Measurements from ENCODE around the gene MPZL3. TPM values are rescaled to one million over a fixed set of nuclear protein-coding genes. Genes with fewer than 3 reads are reported as not detected.

MPZL3 gene
- total RNA-seq, 1 donor from 2014 or later, result 1.6 TPM

DNA sequence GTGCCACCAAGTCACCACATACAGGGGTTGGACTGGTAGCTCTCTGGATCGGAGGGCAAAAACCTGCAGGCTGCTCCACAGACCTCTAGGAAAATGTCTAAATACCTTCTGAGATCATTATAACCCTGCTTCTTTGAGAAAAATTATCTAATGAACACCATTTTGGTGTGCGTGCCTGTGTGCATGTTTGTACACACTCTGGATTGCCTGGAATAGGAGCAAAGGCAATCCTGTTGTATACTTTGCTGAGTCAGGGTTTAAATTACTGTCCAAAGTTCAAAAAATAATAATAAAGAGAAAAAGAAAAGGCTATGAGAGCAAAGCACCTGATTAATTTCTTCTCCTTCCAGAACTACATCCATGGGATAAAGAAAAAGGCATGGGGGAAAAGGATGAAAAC lies 38.4 kb downstream of the MPZL3 start:
- Mint-ChIP-seq H3K27me3 (ENCODE audit: low read depth) (peaks cover 72% of the 10 kb centered on the region), H3K36me3 (ENCODE audit: low read depth) (no peaks in the 10 kb centered on the region), H3K4me1 (ENCODE audit: low read depth) (peaks cover 7% of the 10 kb centered on the region), H3K4me3 (ENCODE audit: unreplicated experiment) (no peak overlapping the region), H3K9me3 (ENCODE audit: low read depth) (no peaks in the 10 kb centered on the region), H3K27ac (ENCODE audit: unreplicated experiment) (no peak overlapping the region)
- no peak for DNase-seq (ENCODE audit: low spot score)
- TF ChIP-seq CTCF (IDR thresholded peaks at IDR 0.05), result no peak

DNA sequence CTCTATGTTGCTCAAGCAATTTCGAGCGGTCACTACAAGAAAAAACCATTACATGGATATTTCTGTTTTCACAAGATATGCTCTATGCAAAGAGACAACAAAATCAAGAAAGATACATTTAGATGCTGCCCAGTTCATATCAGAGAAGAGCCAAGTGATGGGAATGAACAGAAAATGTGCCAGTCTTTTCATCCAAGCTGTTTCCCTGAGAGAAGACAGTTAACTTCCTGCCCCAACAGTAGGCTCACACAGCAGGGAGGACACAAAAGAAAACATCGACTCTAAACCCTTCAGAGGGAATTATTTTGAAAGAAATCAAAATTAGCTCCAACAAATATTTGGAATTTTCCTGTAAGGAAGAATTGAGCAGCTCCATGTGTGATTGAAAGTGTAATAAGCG lies 39.0 kb downstream of the MPZL3 start:
- TF ChIP-seq CTCF (IDR thresholded peaks at IDR 0.05), result no peak
- H3K4me1 Mint-ChIP-seq (ENCODE audit: low read depth), result peaks cover 7% of the 10 kb centered on the region
- no peaks in the 10 kb centered on the region for H3K36me3 Mint-ChIP-seq (ENCODE audit: low read depth)
- no peaks in the 10 kb centered on the region for H3K9me3 Mint-ChIP-seq (ENCODE audit: low read depth)
- H3K27ac Mint-ChIP-seq (ENCODE audit: unreplicated experiment), result no peak overlapping the region
- no peak overlapping the region for H3K4me3 Mint-ChIP-seq (ENCODE audit: unreplicated experiment)
- DNase-seq (ENCODE audit: low spot score), result no peak
- peaks cover 72% of the 10 kb centered on the region for H3K27me3 Mint-ChIP-seq (ENCODE audit: low read depth)

DNA sequence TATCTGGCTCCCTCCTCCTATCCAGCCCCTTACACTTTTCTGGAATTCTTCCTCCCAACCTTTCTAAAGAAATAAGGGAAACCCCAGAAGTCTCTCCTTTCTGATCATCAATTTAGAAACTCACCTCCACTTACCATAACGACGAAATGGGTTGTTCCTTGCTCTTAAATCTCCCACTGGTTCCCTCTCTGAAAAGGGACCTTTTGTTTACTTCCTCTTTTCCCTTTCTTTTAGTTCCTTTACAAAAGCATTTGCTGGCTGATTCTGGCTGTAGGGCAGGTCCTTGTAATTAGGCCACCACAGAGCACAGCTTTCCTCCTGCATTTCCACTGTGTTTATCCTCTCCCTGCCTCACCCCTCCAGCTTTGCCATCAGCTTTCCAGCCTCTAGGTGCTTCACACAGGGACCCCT lies 39.4 kb downstream of the MPZL3 start:
- Mint-ChIP-seq H3K4me3 (ENCODE audit: unreplicated experiment) (no peak overlapping the region), H3K27me3 (ENCODE audit: low read depth) (peaks cover 74% of the 10 kb centered on the region), H3K27ac (ENCODE audit: unreplicated experiment) (no peak overlapping the region), H3K4me1 (ENCODE audit: low read depth) (peaks cover 7% of the 10 kb centered on the region), H3K9me3 (ENCODE audit: low read depth) (no peaks in the 10 kb centered on the region), H3K36me3 (ENCODE audit: low read depth) (no peaks in the 10 kb centered on the region)
- no peak for TF ChIP-seq CTCF (IDR thresholded peaks at IDR 0.05)
- no peak for DNase-seq (ENCODE audit: low spot score)

DNA sequence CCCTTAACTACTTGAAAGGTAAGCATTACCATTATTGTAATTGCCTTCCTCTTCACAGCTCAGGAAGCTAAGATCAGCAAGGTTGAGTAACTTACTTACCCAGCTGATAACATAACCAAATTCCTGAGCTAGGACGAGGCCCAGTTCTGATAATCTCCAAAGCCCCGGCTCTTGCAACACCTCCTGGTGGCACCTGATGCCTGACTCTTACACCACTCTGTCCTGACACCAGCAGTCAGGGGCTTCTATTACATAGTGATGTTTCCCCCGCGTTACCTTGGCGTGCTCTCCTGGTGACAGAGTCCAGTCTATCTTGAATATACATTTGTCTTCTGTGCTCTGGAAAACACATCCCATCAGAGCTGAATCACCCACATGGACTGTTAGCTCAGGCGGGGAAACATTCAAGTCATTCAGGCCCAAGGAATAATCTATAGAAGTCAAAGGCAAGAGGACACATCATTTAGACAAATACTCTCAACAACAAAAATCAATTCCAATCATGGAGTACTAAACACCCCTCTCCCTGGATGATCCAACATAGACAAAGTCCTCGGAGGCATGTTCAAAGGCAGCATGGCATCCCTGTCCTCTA lies 39.9 kb downstream of the MPZL3 start:
- no peak overlapping the region for H3K27ac Mint-ChIP-seq (ENCODE audit: unreplicated experiment)
- no peaks in the 10 kb centered on the region for H3K36me3 Mint-ChIP-seq (ENCODE audit: low read depth)
- peaks cover 7% of the 10 kb centered on the region for H3K4me1 Mint-ChIP-seq (ENCODE audit: low read depth)
- H3K9me3 Mint-ChIP-seq (ENCODE audit: low read depth), result no peaks in the 10 kb centered on the region
- H3K4me3 Mint-ChIP-seq (ENCODE audit: unreplicated experiment), result no peak overlapping the region
- DNase-seq (ENCODE audit: low spot score), result no peak
- TF ChIP-seq CTCF (IDR thresholded peaks at IDR 0.05), result no peak
- H3K27me3 Mint-ChIP-seq (ENCODE audit: low read depth), result peaks cover 74% of the 10 kb centered on the region

DNA sequence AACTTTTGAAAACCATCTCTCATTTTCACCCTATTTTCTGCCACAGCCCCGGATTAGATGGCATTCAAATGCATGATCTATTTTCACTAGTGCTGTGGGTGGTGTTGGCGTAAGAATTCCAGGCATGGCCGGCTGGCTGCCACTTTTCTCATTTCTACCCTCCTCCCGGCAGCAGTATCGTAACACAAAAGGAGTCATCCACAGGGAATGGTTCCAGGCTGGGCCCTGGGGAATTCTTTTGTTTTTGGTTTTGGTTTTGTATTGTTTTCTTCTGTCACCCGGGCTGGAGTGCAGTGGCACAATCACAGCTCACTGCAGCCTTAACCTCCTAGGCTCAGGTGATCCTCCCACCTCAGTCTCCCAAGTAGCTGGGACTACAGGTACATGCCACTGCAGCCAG lies 41.2 kb downstream of the MPZL3 start:
- no peak for TF ChIP-seq CTCF (IDR thresholded peaks at IDR 0.05)
- peaks cover 76% of the 10 kb centered on the region for H3K27me3 Mint-ChIP-seq (ENCODE audit: low read depth)
- no peak for DNase-seq (ENCODE audit: low spot score)
- peaks cover 7% of the 10 kb centered on the region for H3K4me1 Mint-ChIP-seq (ENCODE audit: low read depth)
- no peaks in the 10 kb centered on the region for H3K9me3 Mint-ChIP-seq (ENCODE audit: low read depth)
- H3K27ac Mint-ChIP-seq (ENCODE audit: unreplicated experiment), result no peak overlapping the region
- H3K4me3 Mint-ChIP-seq (ENCODE audit: unreplicated experiment), result no peak overlapping the region
- H3K36me3 Mint-ChIP-seq (ENCODE audit: low read depth), result no peaks in the 10 kb centered on the region
